IMR-90 (cell line): ENCODE results near the gene LTA. TPM values are rescaled to one million over a fixed set of nuclear protein-coding genes. Genes with fewer than 3 reads are reported as not detected.

Experiments used
- ATAC-seq: fragments of 200-7000 bp; cut with Tn5 transposase; 2 replicates; pipeline ENCODE4 v1.9.1; 2020; ENCODE audit warnings: low read depth, mild to moderate bottlenecking, moderate library complexity
- BruUV-seq: library from RNA; stranded (reverse); fragments of 400-500 nt; replicated peaks from 2 replicates; lab custom pipeline; 2021; lab: Mats Ljungman, UMichigan
- CTCF ChIA-PET: fragments of 300-600 bp; formaldehyde crosslinking; extraction: SDS; loops from one replicate; lab custom pipeline; 2021; ENCODE audit warnings: antibody characterized with exemption; lab: Yijun Ruan, JAX
- POLR2A ChIA-PET: fragments of 300-600 bp; sonication (Branson Sonifier 250); formaldehyde crosslinking; loops from one replicate; lab custom pipeline; 2022; ENCODE audit warnings: antibody characterized with exemption; ENCODE audit not compliant: unreplicated experiment; lab: Charles Lee
- DNase-seq: peaks from one replicate; pipeline ENCODE4 v3.0.0; 2013
- H2AFZ ChIP-seq: replicated peaks from 2 replicates; pipeline ENCODE3; 2013; ENCODE audit warnings: low read length, mild to moderate bottlenecking; ENCODE audit not compliant: poor library complexity
- H2AK5ac ChIP-seq: 2 replicates; pipeline ENCODE4 v1.6.1; 2013; ENCODE audit warnings: low read depth, low read length, inconsistent platforms
- H2AK9ac ChIP-seq: replicated peaks from 2 replicates; pipeline ENCODE3; 2013; ENCODE audit warnings: mild to moderate bottlenecking, low read depth, low read length, moderate library complexity; ENCODE audit not compliant: poor library complexity
- H2BK120ac ChIP-seq: 2 replicates; pipeline ENCODE4 v1.6.1; 2013; ENCODE audit warnings: low read depth, low read length, inconsistent platforms
- H2BK15ac ChIP-seq: 3 replicates; pipeline ENCODE4 v1.6.1; 2013; ENCODE audit warnings: low read depth, low read length, inconsistent platforms
- H2BK20ac ChIP-seq: 2 replicates; pipeline ENCODE4 v1.6.1; 2013; ENCODE audit warnings: low read depth, mild to moderate bottlenecking, inconsistent platforms, low read length, moderate library complexity
- H2BK5ac ChIP-seq: 2 replicates; pipeline ENCODE4 v1.6.1; 2013; ENCODE audit warnings: mild to moderate bottlenecking, low read depth, low read length, inconsistent platforms; ENCODE audit not compliant: poor library complexity, severe bottlenecking
- H3K14ac ChIP-seq: replicated peaks from 2 replicates; pipeline ENCODE4 v1.6.1; 2013; ENCODE audit warnings: low read depth, low read length, inconsistent platforms
- H3K18ac ChIP-seq: 2 replicates; pipeline ENCODE4 v1.6.1; 2013; ENCODE audit warnings: low read depth, low read length, control low read depth
- H3K23ac ChIP-seq: 2 replicates; pipeline ENCODE4 v1.6.1; 2013; ENCODE audit warnings: low read depth, low read length, inconsistent platforms
- H3K27ac ChIP-seq: 2 replicates; pipeline ENCODE4 v1.5.1; 2013; ENCODE audit warnings: mild to moderate bottlenecking, control low read depth, low read length; ENCODE audit not compliant: insufficient read depth
- H3K27me3 ChIP-seq: 2 replicates; pipeline ENCODE4 v1.6.1; 2013; ENCODE audit warnings: low read length; ENCODE audit not compliant: control insufficient read depth, insufficient read depth
- H3K36me3 ChIP-seq: 2 replicates; pipeline ENCODE4 v1.6.1; 2013; ENCODE audit warnings: low read length, mixed read lengths; ENCODE audit not compliant: control insufficient read depth, insufficient read depth
- H3K4ac ChIP-seq: 2 replicates; pipeline ENCODE4 v1.6.1; 2013; ENCODE audit warnings: low read depth, low read length, inconsistent platforms
- H3K4me1 ChIP-seq: 2 replicates; pipeline ENCODE4 v1.6.1; 2013; ENCODE audit warnings: low read length, mixed read lengths; ENCODE audit not compliant: control insufficient read depth, insufficient read depth
- H3K4me2 ChIP-seq: 2 replicates; pipeline ENCODE4 v1.6.1; 2013; ENCODE audit warnings: low read depth, mild to moderate bottlenecking, control low read depth, low read length, moderate library complexity
- H3K4me3 ChIP-seq: 2 replicates; pipeline ENCODE4 v1.5.1; 2013; ENCODE audit warnings: low read depth, mild to moderate bottlenecking, control low read depth, low read length, moderate library complexity; ENCODE audit not compliant: insufficient read depth
- H3K56ac ChIP-seq: 2 replicates; pipeline ENCODE4 v1.6.1; 2013; ENCODE audit warnings: low read length, inconsistent platforms; ENCODE audit not compliant: insufficient read depth; ENCODE audit errors: extremely low read depth
- H3K79me1 ChIP-seq, 2 experiments: 2 replicates each; pipeline ENCODE4 v1.6.1; 2013; ENCODE audit warnings: low read length in 2 of 2, inconsistent platforms in 1 of 2, low read depth in 1 of 2
- H3K9ac ChIP-seq: 2 replicates; pipeline ENCODE4 v1.6.1; 2013; ENCODE audit warnings: low read depth, low read length, control low read depth
- H3K9me1 ChIP-seq: 2 replicates; pipeline ENCODE4 v1.6.1; 2013; ENCODE audit warnings: low read length, inconsistent platforms; ENCODE audit not compliant: insufficient read depth
- H3K9me3 ChIP-seq: 2 replicates; pipeline ENCODE4 v1.6.1; 2013; ENCODE audit warnings: low read length; ENCODE audit not compliant: control insufficient read depth, insufficient read depth
- H4K20me1 ChIP-seq: 2 replicates; pipeline ENCODE4 v1.6.1; 2013; ENCODE audit warnings: low read length, inconsistent platforms; ENCODE audit not compliant: insufficient read depth
- H4K5ac ChIP-seq: 2 replicates; pipeline ENCODE4 v1.6.1; 2013; ENCODE audit warnings: mild to moderate bottlenecking, low read depth, low read length, control low read depth
- H4K8ac ChIP-seq, 2 experiments: 2 replicates each; pipeline ENCODE4 v1.6.1; 2013; ENCODE audit warnings: low read depth in 2 of 2, low read length in 2 of 2, control low read depth in 1 of 2, inconsistent platforms in 1 of 2
- H4K91ac ChIP-seq: 2 replicates; pipeline ENCODE4 v1.6.1; 2013; ENCODE audit warnings: low read depth, low read length, inconsistent platforms; ENCODE audit not compliant: insufficient read depth
- BHLHE40 ChIP-seq: fragments of 150-350 bp; IDR thresholded peaks from 2 replicates; pipeline ENCODE4 v1.6.1; 2016; ENCODE audit warnings: mild to moderate bottlenecking, low read depth, low read length
- CEBPB ChIP-seq: IDR thresholded peaks from 2 replicates; pipeline ENCODE4 v1.6.1; 2012; ENCODE audit warnings: low read depth, low read length, improper control_type of control experiment
- CHD1 ChIP-seq: IDR thresholded peaks from 2 replicates; pipeline ENCODE4 v1.6.1; 2012; ENCODE audit warnings: low read depth, low read length, improper control_type of control experiment
- FOS ChIP-seq: fragments of 150-350 bp; IDR thresholded peaks from 2 replicates; pipeline ENCODE4 v1.6.1; 2016; ENCODE audit warnings: low read depth, low read length
- MAFK ChIP-seq: IDR thresholded peaks from 2 replicates; pipeline ENCODE4 v1.6.1; 2012; ENCODE audit warnings: low read depth, low read length, improper control_type of control experiment
- MAZ ChIP-seq: IDR thresholded peaks from 2 replicates; pipeline ENCODE4 v1.6.1; 2012; ENCODE audit warnings: low read depth, mild to moderate bottlenecking, low read length, improper control_type of control experiment, moderate library complexity, borderline replicate concordance
- MXI1 ChIP-seq: IDR thresholded peaks from 2 replicates; pipeline ENCODE4 v1.6.1; 2012; ENCODE audit warnings: low read depth, mild to moderate bottlenecking, low read length, moderate library complexity, borderline replicate concordance
- NFE2L2 ChIP-seq: fragments of 150-350 bp; IDR thresholded peaks from 2 replicates; pipeline ENCODE4 v1.6.1; 2016; ENCODE audit warnings: low read depth, mild to moderate bottlenecking, low read length
- POLR2A ChIP-seq: IDR thresholded peaks from 2 replicates; pipeline ENCODE4 v1.6.1; 2012; ENCODE audit warnings: mild to moderate bottlenecking, low read depth, low read length
- RAD21 ChIP-seq: IDR thresholded peaks from 2 replicates; pipeline ENCODE4 v1.6.1; 2012; ENCODE audit warnings: low read length, improper control_type of control experiment
- RCOR1 ChIP-seq: IDR thresholded peaks from 2 replicates; pipeline ENCODE4 v1.6.1; 2012; ENCODE audit warnings: mild to moderate bottlenecking, low read length, improper control_type of control experiment; ENCODE audit not compliant: insufficient replicate concordance
- RFX5 ChIP-seq: IDR thresholded peaks from 2 replicates; pipeline ENCODE4 v1.8.0; 2012; ENCODE audit warnings: low read depth, mild to moderate bottlenecking, low read length, moderate library complexity
- SMC3 ChIP-seq: fragments of 150-350 bp; IDR thresholded peaks from 2 replicates; pipeline ENCODE4 v1.6.1; 2016; ENCODE audit warnings: low read depth, mild to moderate bottlenecking, antibody characterized with exemption, low read length, moderate library complexity
- WGBS, 2 experiments: methylation state at CpG; one replicate each; pipeline versions ENCODE4 v1.1.5 to v1.1.7; 2013; ENCODE audit warnings: missing lambda C conversion rate in 2 of 2; ENCODE audit not compliant: insufficient read length in 1 of 2; ENCODE audit errors: extremely low coverage in 2 of 2; 5-methylcytosine and 5-hydroxymethylcytosine counted together
- dilution Hi-C: fragments of 300-500 bp; cut with HindIII; formaldehyde crosslinking; loops from one replicate; pipeline ENCODE4 v1.14.3; 2018; ENCODE audit warnings: low sequenced_read_pairs; ENCODE audit not compliant: unreplicated experiment
- in situ Hi-C: fragments of 300-500 bp; cut with MboI; formaldehyde crosslinking; loops from 3 replicates; pipeline ENCODE4 v1.14.3; 2019; ENCODE audit warnings: low sequenced_read_pairs, inconsistent platforms, mixed read lengths
- intact Hi-C: fragments of 100-400 bp; cut with micrococcal nuclease; formaldehyde crosslinking; loops from 2 replicates; pipeline ENCODE4 v1.10.0; 2022
- polyA plus RNA-seq, 3 experiments: library from polyadenylated mRNA; depleted of rRNA; stranded (reverse); fragments of >200 nt; gene quantifications; 2 replicates each; pipeline ENCODE4 v1.2.3, GENCODE V29; 2012; ENCODE audit warnings: low replicate concordance in 1 of 3
- total RNA-seq: library from RNA; depleted of rRNA; stranded (reverse); fragments of >200 nt; gene quantifications from 2 replicates; pipeline ENCODE4 v1.2.3, GENCODE V29; 2012
- TF ChIP-seq, protein P1 (sequence below): fragments of 150-350 bp; IDR thresholded peaks from 2 replicates; pipeline ENCODE4 v1.6.1; 2017; ENCODE audit warnings: mild to moderate bottlenecking, antibody characterized with exemption, low read length, low read depth
- TF ChIP-seq, protein P2 (sequence below): fragments of 150-350 bp; IDR thresholded peaks from 2 replicates; pipeline ENCODE4 v1.6.1; 2016; ENCODE audit warnings: low read depth, mild to moderate bottlenecking, low read length, moderate library complexity, borderline replicate concordance
- TF ChIP-seq, protein P3 (sequence below): conservative IDR thresholded peaks from 2 replicates; pipeline ENCODE4 v1.5.1; 2012; ENCODE audit warnings: mild to moderate bottlenecking, low read depth, low read length, improper control_type of control experiment

The LTA gene
- total and polyA plus RNA-seq, 2 of the 4 experiments (the other 2 are of a cell fraction), result not detected

DNA sequence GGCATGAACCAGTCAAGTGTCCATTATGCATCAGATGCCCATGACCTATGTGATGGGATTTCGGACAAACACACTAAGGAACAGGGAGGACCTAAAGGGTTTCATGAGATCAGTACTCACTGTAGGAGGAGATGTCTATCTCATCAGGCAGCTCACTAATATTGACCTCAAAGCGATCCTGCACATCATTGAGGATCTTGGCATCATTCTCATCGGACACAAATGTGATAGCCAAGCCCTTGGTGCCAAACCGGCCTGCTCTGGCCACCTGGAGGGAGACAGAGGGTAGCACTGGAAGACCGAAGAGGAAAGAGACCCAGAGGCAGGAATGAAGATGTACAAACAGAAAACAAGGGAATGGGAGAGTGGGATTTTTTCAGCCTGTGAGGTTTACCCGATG is 41.4 kb upstream of the LTA start:
- TF ChIP-seq NFE2L2 (no peak), FOS (no peak), BHLHE40 (no peak), MAZ (no peak), RFX5 (no peak), CHD1 (no peak), CEBPB (no peak), MAFK (no peak), POLR2A (no peak), MXI1 (no peak), SMC3 (no peak), RCOR1 (no peak), RAD21 (no peak)
- TF ChIP-seq, protein P1, sequence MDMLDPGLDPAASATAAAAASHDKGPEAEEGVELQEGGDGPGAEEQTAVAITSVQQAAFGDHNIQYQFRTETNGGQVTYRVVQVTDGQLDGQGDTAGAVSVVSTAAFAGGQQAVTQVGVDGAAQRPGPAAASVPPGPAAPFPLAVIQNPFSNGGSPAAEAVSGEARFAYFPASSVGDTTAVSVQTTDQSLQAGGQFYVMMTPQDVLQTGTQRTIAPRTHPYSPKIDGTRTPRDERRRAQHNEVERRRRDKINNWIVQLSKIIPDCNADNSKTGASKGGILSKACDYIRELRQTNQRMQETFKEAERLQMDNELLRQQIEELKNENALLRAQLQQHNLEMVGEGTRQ, result no peak
- TF ChIP-seq, protein P2, sequence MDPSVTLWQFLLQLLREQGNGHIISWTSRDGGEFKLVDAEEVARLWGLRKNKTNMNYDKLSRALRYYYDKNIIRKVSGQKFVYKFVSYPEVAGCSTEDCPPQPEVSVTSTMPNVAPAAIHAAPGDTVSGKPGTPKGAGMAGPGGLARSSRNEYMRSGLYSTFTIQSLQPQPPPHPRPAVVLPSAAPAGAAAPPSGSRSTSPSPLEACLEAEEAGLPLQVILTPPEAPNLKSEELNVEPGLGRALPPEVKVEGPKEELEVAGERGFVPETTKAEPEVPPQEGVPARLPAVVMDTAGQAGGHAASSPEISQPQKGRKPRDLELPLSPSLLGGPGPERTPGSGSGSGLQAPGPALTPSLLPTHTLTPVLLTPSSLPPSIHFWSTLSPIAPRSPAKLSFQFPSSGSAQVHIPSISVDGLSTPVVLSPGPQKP, result no peak
- TF ChIP-seq, protein P3, sequence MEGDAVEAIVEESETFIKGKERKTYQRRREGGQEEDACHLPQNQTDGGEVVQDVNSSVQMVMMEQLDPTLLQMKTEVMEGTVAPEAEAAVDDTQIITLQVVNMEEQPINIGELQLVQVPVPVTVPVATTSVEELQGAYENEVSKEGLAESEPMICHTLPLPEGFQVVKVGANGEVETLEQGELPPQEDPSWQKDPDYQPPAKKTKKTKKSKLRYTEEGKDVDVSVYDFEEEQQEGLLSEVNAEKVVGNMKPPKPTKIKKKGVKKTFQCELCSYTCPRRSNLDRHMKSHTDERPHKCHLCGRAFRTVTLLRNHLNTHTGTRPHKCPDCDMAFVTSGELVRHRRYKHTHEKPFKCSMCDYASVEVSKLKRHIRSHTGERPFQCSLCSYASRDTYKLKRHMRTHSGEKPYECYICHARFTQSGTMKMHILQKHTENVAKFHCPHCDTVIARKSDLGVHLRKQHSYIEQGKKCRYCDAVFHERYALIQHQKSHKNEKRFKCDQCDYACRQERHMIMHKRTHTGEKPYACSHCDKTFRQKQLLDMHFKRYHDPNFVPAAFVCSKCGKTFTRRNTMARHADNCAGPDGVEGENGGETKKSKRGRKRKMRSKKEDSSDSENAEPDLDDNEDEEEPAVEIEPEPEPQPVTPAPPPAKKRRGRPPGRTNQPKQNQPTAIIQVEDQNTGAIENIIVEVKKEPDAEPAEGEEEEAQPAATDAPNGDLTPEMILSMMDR, result no peak
- no peak overlapping the region for H3K18ac ChIP-seq
- H3K36me3 ChIP-seq, result peaks cover 63% of the 10 kb centered on the region
- no peak overlapping the region for H3K14ac ChIP-seq
- H3K4me3 ChIP-seq, result no peak overlapping the region
- H2BK20ac ChIP-seq, result no peak overlapping the region
- H4K8ac ChIP-seq, result no peak overlapping the region
- peaks cover 20% of the 10 kb centered on the region for H3K9me1 ChIP-seq
- peaks cover 69% of the 10 kb centered on the region for H4K20me1 ChIP-seq
- H3K23ac ChIP-seq, result no peak overlapping the region; the same call in 1 of the 2 replicates
- no TSS peak for BruUV-seq
- ATAC-seq, result no peak
- no peak overlapping the region for H4K5ac ChIP-seq
- no peaks in the 10 kb centered on the region for H3K27me3 ChIP-seq
- intact Hi-C loops, result no loop called here
- dilution Hi-C loops, result no loop called here
- no peak overlapping the region for H2BK120ac ChIP-seq
- H3K79me1 ChIP-seq, result peaks cover 29 to 72% of the 10 kb centered on the region in 2 experiments
- no peaks in the 10 kb centered on the region for H3K9me3 ChIP-seq
- no peak overlapping the region for H3K27ac ChIP-seq
- H2AK5ac ChIP-seq, result no peak overlapping the region
- ChIA-PET CTCF (no interaction called here), POLR2A (no interaction called here)
- H2AFZ ChIP-seq, result no peak overlapping the region
- H2AK9ac ChIP-seq, result no peak overlapping the region
- H4K91ac ChIP-seq, result no peak overlapping the region
- H2BK15ac ChIP-seq, result no peak overlapping the region
- peaks cover 10% of the 10 kb centered on the region for H3K4me1 ChIP-seq
- WGBS, 2 experiments, result 100% methylated on average over 1 of the region's 6 CpGs; no CpG with 5 or more reads in 1 of the 2 experiments
- no peak overlapping the region for H3K4ac ChIP-seq
- no peak overlapping the region for H3K4me2 ChIP-seq
- H3K9ac ChIP-seq, result no peak overlapping the region
- no peak overlapping the region for H2BK5ac ChIP-seq
- in situ Hi-C loops, result no loop called here
- DNase-seq, result no peak
- H3K56ac ChIP-seq, result no peak overlapping the region
